Prostate gland (tissue), 2 donors: Measurements from ENCODE around the gene CUX1. TPM values are rescaled to one million over a fixed set of nuclear protein-coding genes. Genes with fewer than 3 reads are reported as not detected.
"Not testable (repeated sequence)": the region's sequence is repeated elsewhere in the genome, so short reads cannot be mapped to it uniquely, and the experiment has no call there.

Experiments used
- DNase-seq: peaks from one replicate; pipeline ENCODE4 v3.0.0-alpha.2; 2019; ENCODE audit warnings: low spot score
- H3K27ac ChIP-seq, 2 donors: fragments of 200-600 bp; sonication (generic); 2 replicates each; pipeline ENCODE4 v1.5.1; 2017 to 2019
- H3K27me3 ChIP-seq: fragments of 200-600 bp; sonication (generic); replicated peaks from 2 replicates; pipeline ENCODE4 v1.5.1; 2019; ENCODE audit not compliant: insufficient read depth
- H3K36me3 ChIP-seq, 2 donors: fragments of 200-600 bp; sonication (generic); 1 replicate in 1 of 2; 2 replicates in 1 of 2; pipeline versions ENCODE4 v1.5.1 to v1.8.1; 2017 to 2019
- H3K4me1 ChIP-seq: fragments of 200-600 bp; sonication (generic); replicated peaks from 2 replicates; pipeline ENCODE4 v1.5.1; 2019
- H3K4me3 ChIP-seq, 2 donors: fragments of 200-600 bp; sonication (generic); 2 replicates each; pipeline ENCODE4 v1.5.1; 2017 to 2019
- H3K9me3 ChIP-seq: fragments of 200-600 bp; sonication (generic); 2 replicates; pipeline ENCODE4 v1.5.1; 2017
- CTCF ChIP-seq, 4 experiments: fragments of 200-600 bp in 2 of 4; fragments of 450-650 bp in 2 of 4; sonication (generic) in 2 of 4; IDR thresholded peaks; 1 replicate in 3 of 4; 2 replicates in 1 of 4; pipeline ENCODE4 v1.5.1; 2016 to 2019; ENCODE audit warnings: antibody characterized with exemption in 4 of 4, mild to moderate bottlenecking in 2 of 4, moderate library complexity in 2 of 4
- POLR2A ChIP-seq: fragments of 450-650 bp; IDR thresholded peaks from one replicate; pipeline ENCODE4 v1.6.1; 2016; ENCODE audit warnings: antibody characterized with exemption, mild to moderate bottlenecking
- POLR2AphosphoS5 ChIP-seq: sonication (generic); formaldehyde crosslinking; IDR thresholded peaks from one replicate; pipeline ENCODE4 v1.6.1; 2017; ENCODE audit warnings: antibody characterized with exemption
- WGBS: methylation state at CpG from one replicate; pipeline ENCODE4 v1.1.5; 2018; 5-methylcytosine and 5-hydroxymethylcytosine counted together
- intact Hi-C: fragments of 100-400 bp; cut with DNase I; formaldehyde crosslinking; loops from one replicate; pipeline ENCODE4 v1.14.2; 2022
- total RNA-seq, 2 donors: library from RNA; depleted of rRNA; stranded (reverse); fragments of >200 nt; gene quantifications; one replicate each; pipeline ENCODE4 v1.1.0, GENCODE V29; 2016

The CUX1 gene
- total RNA-seq, 2 donors from 2014 or later: 96.3 to 99.2 TPM

- no peaks in the 10 kb centered on the region for H3K9me3 ChIP-seq
- no peaks in the 10 kb centered on the region for H3K4me1 ChIP-seq
- no peaks in the 10 kb centered on the region for H3K36me3 ChIP-seq
- no peak for TF ChIP-seq POLR2AphosphoS5
- TF ChIP-seq POLR2A: no peak
- TF ChIP-seq CTCF (IDR thresholded peaks at IDR 0.05): no peak
- no peak for DNase-seq
- intact Hi-C loops: no loop called here
- H3K27ac ChIP-seq: no peak overlapping the region
- no peaks in the 10 kb centered on the region for H3K27me3 ChIP-seq
- H3K4me3 ChIP-seq: no peak overlapping the region
- WGBS: 91% methylated on average over 7 of the region's 7 CpGs
Measured at GRCh38 chr7:102296514-102296913, 479.1 kb downstream of the CUX1 start.

- WGBS: 98% methylated on average over 10 of the region's 10 CpGs
- Histone ChIP-seq H3K4me3 (no peak overlapping the region), H3K9me3 (no peaks in the 10 kb centered on the region), H3K27me3 (no peaks in the 10 kb centered on the region), H3K27ac (no peak overlapping the region), H3K36me3 (no peaks in the 10 kb centered on the region), H3K4me1 (no peaks in the 10 kb centered on the region)
- TF ChIP-seq CTCF (IDR thresholded peaks at IDR 0.05) (no peak), POLR2AphosphoS5 (no peak), POLR2A (no peak)
- intact Hi-C loops: no loop called here
- DNase-seq: no peak
Measured at GRCh38 chr7:102297487-102298218, 480.2 kb downstream of the CUX1 start.

GRCh38 chr7:102300643-102301221 lies 483.3 kb downstream of the CUX1 start:
- DNase-seq: no peak
- Histone ChIP-seq H3K4me1 (no peaks in the 10 kb centered on the region), H3K27ac (no peak overlapping the region), H3K36me3 (no peaks in the 10 kb centered on the region), H3K9me3 (no peaks in the 10 kb centered on the region), H3K4me3 (no peak overlapping the region), H3K27me3 (no peaks in the 10 kb centered on the region)
- WGBS: 53% methylated on average over 82 of the region's 84 CpGs
- TF ChIP-seq CTCF (IDR thresholded peaks at IDR 0.05) (no peak), POLR2A (no peak), POLR2AphosphoS5 (no peak)
- intact Hi-C loops: no loop called here

- H3K4me3 ChIP-seq, H3K27ac ChIP-seq, intact Hi-C loops, H3K4me1 ChIP-seq, H3K36me3 ChIP-seq, H3K27me3 ChIP-seq, H3K9me3 ChIP-seq, DNase-seq: not testable (repeated sequence)
- 96% methylated on average over 13 of the region's 14 CpGs for WGBS
Measured at GRCh38 chr7:102301367-102301766, 483.9 kb downstream of the CUX1 start.

- Histone ChIP-seq H3K36me3 (no peaks in the 10 kb centered on the region), H3K4me3 (no peak overlapping the region), H3K9me3 (no peaks in the 10 kb centered on the region), H3K27ac (no peak overlapping the region), H3K4me1 (peaks cover under 1% of the 10 kb centered on the region), H3K27me3 (no peaks in the 10 kb centered on the region)
- TF ChIP-seq POLR2AphosphoS5 (no peak), CTCF (IDR thresholded peaks at IDR 0.05) (no peak), POLR2A (no peak)
- 95% methylated on average over 6 of the region's 6 CpGs for WGBS
- intact Hi-C loops: no loop called here
- no peak for DNase-seq
Measured at GRCh38 chr7:102302025-102302424, 484.6 kb downstream of the CUX1 start.
